WTC11 (cell line): ENCODE data around the gene KRTAP5-1.
"Not testable (repeated sequence)": the region's sequence is repeated elsewhere in the genome, so short reads cannot be mapped to it uniquely, and the experiment has no call there.

ENCODE experiments used
- ATF2 ChIP-seq: sonication (generic); formaldehyde crosslinking; IDR thresholded peaks from 2 replicates; pipeline ENCODE4 v1.8.1; 2022; ENCODE audit warnings: low read depth, missing genetic modification reagents, borderline replicate concordance
- CREB1 ChIP-seq: sonication (generic); formaldehyde crosslinking; IDR thresholded peaks from 2 replicates; pipeline ENCODE4 v1.8.0; 2023; ENCODE audit warnings: mild to moderate bottlenecking, missing genetic modification reagents
- CTCF ChIP-seq: fragments of 200-600 bp; IDR thresholded peaks from 2 replicates; pipeline ENCODE4 v1.8.0; 2022; ENCODE audit warnings: antibody characterized with exemption
- E2F4 ChIP-seq: sonication (generic); formaldehyde crosslinking; IDR thresholded peaks from 2 replicates; pipeline ENCODE4 v1.8.1; 2022; ENCODE audit warnings: low read depth, mild to moderate bottlenecking, moderate library complexity, missing genetic modification reagents, borderline replicate concordance
- FOXP4 ChIP-seq: sonication (generic); formaldehyde crosslinking; IDR thresholded peaks from 2 replicates; pipeline ENCODE4 v1.8.0; 2022; ENCODE audit warnings: mild to moderate bottlenecking, missing genetic modification reagents
- GABPB1 ChIP-seq: sonication (generic); formaldehyde crosslinking; IDR thresholded peaks from 2 replicates; pipeline ENCODE4 v1.8.1; 2023; ENCODE audit warnings: mild to moderate bottlenecking, missing genetic modification reagents
- MAX ChIP-seq: sonication (generic); formaldehyde crosslinking; IDR thresholded peaks from 2 replicates; pipeline ENCODE4 v1.8.0; 2022; ENCODE audit warnings: mild to moderate bottlenecking, missing genetic modification reagents
- PREB ChIP-seq: sonication (generic); formaldehyde crosslinking; IDR thresholded peaks from 2 replicates; pipeline ENCODE4 v1.8.1; 2022; ENCODE audit warnings: mild to moderate bottlenecking, missing genetic modification reagents, moderate library complexity, borderline replicate concordance
- RELA ChIP-seq: sonication (generic); formaldehyde crosslinking; IDR thresholded peaks from 2 replicates; pipeline ENCODE4 v1.8.1; 2022; ENCODE audit warnings: missing genetic modification reagents, mild to moderate bottlenecking, borderline replicate concordance

GRCh38 chr11:1589191-1589963, 4.3 kb upstream of the KRTAP5-1 start:
- not testable (repeated sequence) for TF ChIP-seq RELA (CRISPR knock-in tag); PREB (CRISPR knock-in tag); E2F4 (CRISPR knock-in tag); ATF2 (CRISPR knock-in tag); CREB1 (CRISPR knock-in tag); FOXP4 (CRISPR knock-in tag); MAX (CRISPR knock-in tag); CTCF
- 0 out of 2 replicates have a peak, but pooled peaks have one; percentile 19 for TF ChIP-seq GABPB1 (CRISPR knock-in tag)
